Measurements from ENCODE around the gene MUC5AC. TPM values are rescaled to one million over a fixed set of nuclear protein-coding genes. Genes with fewer than 3 reads are reported as not detected.
"Not testable (repeated sequence)": the region's sequence is repeated elsewhere in the genome, so short reads cannot be mapped to it uniquely, and the experiment has no call there.

The MUC5AC gene
- total RNA-seq: not detected

GRCh38 chr11:1157645-1158591 is at the start of gene MUC5AC:
Gene MUC5AC (plus strand): TSS chr11:1157953. CDS start chr11:1158000, 47 bp downstream.
- no peak for DNase-seq

DNA sequence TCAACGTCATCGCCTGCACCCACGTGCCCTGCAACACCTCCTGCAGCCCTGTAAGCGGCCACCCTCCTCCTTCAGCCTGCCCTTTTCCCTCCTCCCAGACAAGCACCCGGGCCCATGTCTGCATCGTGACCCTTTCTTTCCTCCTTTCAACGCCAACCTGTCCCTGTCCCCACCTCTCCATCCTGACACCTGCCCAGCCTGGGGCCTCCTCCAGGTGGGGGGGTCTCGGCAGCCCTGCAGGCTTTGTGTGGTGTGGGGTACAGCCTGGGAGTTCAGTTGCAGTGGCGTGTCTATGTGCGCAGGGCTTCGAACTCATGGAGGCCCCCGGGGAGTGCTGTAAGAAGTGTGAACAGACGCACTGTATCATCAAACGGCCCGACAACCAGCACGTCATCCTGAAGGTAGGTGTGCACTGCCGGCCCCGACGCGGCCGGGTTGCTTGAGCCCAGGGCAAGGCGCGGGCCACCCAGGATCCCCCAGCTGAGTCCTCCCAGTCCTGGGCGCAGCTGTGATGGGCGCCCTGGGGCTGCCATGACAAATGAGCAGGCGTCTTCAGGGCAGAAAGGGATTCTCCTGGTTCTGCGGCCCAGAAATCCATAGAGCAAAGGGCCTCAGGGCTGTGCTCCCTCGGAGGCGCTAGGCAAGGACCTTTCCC is 49.4 kb upstream of the MUC5AC start:
- no peak for DNase-seq

- DNase-seq: no peak
Observed at GRCh38 chr11:1109101-1109917, 48.4 kb upstream of the MUC5AC start.

GRCh38 chr11:1109918-1110705 is 47.6 kb upstream of the MUC5AC start:
- no peak for DNase-seq

DNA sequence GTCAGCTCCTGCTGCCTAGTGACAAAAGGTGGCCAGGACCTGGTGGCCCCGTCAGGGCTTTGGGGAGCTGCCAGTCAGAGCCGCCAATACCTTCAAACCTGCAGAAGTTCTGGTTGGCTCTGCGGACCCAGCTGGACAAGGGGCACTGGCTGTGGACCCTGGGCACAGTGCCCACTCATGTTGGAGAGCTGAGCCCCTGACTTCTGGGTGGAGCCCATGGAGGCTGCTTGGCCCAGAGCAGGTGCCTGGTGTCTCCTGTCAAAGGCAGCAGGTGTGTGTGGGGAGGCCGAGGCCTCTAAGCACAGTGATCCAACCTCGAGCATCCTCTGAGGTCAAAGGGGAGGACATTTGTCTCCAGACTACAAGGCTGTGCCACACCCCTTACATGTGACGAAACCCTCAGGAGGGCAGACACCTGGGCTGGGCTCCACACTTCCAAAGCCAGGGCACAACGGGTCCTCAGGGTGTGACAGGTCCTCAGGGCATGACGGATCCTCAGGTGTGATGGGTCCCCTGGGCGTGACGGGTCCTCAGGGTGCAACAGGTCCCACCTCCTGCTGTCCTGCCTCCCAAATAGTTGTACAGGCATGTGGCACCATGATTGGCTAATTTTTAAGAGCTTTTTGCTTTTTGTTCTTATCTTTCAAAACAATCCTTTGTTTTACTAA is 46.1 kb upstream of the MUC5AC start:
- no peak for DNase-seq

DNA sequence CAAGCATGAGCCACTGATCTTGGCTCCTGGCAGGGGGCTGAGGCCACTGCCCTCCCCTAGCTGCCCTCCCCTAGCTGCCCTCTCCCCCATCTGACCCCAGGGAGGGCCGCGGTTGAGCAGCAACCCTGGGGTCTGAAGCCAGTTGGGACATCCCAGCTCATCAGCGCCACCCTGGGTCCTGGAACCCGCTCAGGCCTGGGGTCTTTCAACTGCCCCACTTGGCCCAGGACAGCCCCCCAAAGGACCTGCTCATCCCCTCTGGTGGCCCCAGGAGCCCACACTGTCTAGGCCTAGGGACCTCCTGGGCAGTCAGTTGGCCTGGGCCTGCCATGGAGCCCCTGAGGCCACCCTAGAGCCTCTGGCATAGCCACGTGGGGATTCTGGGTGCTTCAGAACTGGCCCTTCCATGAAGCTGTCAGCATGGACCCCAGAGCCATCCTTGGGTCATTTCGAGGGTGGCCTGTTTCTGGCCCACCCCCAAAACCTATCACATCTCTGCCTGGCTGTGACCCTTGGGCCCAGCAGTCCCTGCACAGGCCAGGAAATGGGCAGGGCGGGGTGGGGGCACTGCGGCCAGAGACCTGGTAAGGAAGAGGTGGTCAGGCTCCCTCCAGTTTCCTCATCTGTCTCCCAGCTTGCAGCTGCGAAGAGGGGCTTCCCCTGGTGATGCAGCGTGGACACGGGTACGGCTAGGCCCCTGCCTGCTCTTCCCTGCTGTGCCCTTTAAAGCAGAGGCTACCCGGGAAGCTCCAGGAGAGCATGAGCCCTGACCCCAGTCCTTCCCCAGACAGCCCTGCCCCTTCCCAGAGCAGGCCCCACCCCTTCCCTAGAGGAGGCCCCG is 45.2 kb upstream of the MUC5AC start:
- no peak for DNase-seq

GRCh38 chr11:1113405-1114201 is 44.1 kb upstream of the MUC5AC start:
- DNase-seq: no peak

DNA sequence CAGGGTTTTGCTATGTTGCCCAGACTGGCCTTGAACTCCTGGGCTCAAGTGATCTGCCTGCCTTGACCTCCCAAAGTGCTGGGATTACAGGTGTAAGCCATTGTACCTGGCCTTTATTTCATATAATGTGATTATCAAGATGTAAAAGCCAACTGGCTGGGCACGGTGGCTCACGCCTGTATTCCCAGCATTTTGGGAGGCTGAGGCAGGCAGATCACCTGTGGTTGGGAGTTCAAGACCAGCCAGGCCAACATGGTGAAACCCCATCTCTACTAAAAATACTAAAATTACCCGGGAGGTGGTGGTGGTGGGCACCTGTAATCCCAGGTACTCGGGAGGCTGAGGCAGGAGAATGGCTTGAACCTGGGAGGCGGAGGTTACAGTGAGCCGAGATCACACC is 42.5 kb upstream of the MUC5AC start:
- DNase-seq: not testable (repeated sequence)

DNA sequence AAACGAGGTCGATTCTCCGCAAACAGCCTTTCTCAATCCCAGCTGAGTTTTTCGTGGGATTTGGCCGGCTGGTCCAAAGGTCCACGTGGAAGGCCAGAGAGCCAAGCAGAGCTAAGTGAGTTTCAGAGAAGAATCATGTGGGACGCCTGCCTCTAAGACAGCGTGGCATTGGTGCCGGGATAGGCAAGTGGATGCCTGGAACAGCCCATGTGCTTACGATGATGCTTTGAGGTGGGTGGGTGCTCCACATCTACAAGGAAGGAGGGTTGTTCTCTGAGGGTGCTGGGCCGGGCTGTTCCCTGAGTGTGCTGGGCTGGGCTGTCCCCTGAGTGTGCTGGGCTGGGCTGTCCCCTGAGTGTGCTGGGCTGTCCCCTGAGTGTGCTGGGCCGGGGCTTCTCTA is 41.6 kb upstream of the MUC5AC start:
- DNase-seq: no peak

DNA sequence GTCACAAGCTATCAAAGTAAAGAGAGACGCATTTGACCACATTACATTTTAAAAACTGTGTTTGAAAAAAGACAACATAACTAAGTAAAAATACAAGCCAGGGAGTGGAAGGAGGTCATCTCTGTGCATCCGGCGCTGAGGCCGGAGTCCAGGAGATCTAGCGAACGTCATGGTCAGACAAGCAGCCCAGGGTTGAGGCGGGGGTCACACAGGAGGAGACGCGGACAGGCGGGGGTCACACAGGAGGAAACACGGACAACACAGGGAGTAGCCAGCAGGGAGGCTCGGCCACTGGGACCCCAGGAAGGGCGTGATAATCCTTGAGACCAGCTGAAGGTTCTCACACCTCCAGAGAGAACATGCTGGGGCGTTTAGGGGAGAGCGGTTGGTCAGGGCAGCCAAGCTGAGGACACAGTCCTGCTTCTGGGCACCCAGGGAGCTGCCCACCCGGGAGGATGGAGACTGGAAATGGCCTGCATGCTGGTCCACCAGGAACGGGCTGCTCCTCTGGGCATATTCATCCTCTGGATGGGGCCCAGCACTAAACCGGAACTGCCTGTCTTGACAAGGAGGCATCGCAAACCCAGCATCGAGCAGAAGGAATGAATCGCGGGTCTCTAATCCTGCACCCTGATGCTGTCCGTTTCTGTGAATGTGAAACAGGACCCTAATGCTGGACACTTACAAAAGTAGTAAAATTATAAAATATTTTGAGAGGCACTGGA is 40.9 kb upstream of the MUC5AC start:
- no peak for DNase-seq

- no peak for DNase-seq
Observed at GRCh38 chr11:1117992-1118391, 39.8 kb upstream of the MUC5AC start.

DNA sequence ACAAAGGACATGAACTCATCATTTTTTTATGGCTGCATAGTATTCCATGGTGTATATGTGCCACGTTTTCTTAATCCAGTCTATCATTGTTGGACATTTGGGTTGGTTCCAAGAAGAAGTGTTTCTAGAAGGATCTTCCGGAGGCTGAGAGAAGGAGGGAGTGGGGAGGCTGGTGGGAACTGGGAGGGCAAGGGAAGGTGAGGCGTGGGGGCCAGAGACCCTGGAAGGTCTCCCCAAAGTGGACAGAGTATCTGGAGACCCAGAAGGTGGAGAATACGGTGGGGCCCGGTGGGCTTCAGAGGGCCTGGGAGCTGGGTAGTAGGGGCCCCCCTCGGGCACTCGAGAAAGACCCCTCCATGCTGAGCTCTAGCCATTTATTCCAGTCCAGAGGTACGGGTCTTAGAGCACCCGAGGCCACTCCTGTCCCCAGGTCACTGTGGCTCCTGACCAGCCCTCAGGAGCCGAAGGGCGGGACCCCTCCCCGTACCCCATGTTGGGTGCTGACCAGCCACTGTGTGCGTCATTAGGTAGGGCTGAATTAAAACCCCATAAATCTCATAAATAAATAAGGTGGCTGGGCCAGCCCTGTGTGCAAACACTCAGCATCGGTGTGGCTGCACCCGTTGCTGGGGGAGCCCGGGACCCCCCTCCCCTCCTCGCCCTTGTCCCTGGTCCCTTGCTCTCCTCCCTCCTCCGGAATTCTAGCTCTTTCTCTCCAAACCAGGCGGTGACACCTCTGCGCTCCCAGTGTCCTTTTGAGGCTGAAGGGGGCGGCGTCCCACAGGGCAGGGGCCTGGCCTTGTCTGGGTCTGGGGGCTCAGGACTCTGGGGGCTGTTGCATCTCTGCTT is 38.8 kb upstream of the MUC5AC start:
- DNase-seq: no peak

DNA sequence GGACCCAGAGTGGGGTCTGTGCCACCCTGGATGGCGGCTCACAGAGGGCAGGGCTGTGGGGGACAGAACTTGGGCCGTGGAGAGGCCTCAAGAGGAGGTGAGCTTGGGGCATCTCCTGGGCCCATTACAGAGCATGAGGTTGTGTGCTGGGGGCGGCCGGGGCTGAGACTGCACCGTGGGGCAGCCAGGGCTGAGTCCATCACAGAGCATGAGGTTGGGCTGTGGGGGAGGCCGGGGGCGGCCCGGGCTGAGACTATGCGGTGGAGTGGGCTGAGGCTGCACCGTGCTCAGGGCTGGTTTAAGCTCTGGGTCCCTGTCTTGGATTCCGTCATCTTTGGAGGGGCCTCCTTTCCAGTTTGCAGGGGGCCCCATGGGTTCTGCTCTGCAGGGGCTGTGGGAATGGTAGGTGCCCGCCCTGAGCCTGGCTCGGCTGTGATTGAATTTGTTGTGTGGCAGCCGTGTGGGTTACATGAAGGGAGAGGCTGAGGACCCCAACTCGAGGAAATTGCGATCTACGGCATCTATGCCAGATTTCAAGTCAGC is 38.1 kb upstream of the MUC5AC start:
- no peak for DNase-seq

GRCh38 chr11:1120532-1121330 is 37.0 kb upstream of the MUC5AC start:
- no peak for DNase-seq

DNA sequence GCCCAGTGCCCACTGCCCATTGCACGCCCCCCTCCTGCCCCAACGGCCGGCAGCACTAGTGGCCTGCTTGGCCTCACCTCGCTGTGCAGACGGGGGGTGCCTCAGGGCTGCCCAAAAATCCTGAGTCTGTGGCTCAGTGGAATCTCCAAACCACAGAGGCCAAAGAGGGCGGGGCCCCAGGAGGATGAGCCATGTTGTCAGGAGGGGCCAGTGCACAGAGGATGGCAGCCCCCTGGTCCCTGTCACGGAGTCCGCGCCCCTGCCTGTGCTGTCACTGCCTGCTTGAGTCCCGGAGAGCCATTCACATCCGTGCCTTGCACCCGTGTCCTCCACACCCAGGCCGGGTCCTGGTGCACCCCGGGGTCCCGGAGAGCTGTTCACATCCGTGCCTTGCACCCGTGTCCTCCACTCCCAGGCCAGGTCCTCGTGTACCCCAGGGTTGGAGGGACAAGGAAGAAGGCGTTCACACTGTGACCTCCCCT is 36.4 kb upstream of the MUC5AC start:
- no peak for DNase-seq
